SHP77 treated with DMSO at 0.1 percent for 48 hours (cell line): ENCODE results near the gene UCP2.

Experiments used
- DNase-seq: peaks from one replicate; lab custom pipeline; 2025; lab: John Stamatoyannopoulos, UW

UCP2 gene

GRCh38 chr11:74010306-74011300 is 28.0 kb upstream of the UCP2 start:
- no peak for DNase-seq

GRCh38 chr11:74009675-74010305 is 27.1 kb upstream of the UCP2 start:
- no peak for DNase-seq

- DNase-seq, result no peak
Observed at GRCh38 chr11:74009230-74009547, 26.5 kb upstream of the UCP2 start.

DNA sequence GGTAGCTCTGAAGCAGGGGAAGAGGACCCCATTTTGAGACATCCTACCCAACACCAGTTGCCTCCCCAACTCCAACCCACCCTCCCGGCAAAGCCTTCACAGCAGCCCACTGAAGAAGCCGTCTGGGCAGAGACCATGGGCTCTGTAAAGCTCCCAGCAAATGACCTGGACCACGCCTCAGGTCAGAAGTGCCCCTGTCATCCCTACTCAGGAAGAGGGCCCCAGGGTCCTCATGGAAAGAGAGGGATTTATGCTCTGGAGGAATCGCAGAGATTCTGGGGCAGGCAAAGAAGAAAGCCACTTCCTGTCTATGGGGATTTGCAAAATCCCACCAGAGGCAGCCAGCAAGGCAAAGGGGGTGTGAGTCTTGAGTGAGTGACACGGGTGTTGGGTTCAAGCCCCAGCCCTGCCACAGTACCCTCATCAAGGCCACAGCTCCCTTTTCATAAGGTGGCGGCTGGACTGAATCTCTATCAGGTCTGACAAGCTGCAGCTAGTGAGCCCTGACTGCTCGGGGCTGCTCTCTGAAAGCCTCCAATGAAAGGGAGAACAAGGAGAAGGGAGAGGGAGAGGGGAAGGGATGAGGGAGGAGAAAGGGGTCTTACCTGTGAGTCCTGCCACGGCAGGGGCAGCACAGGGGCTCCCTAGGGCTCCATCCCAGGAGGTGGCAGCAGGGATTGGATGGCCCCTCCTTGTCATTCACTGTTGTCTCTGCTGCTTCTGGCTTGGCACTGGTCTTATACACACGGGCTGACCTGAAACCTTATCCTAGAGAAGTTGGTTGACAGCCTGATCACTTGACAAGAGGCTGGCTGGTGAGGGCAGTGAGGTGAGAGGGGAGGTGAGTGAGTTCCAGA is 26.0 kb upstream of the UCP2 start, which contains the start of gene UCP3:
TSS of gene UCP3 (minus strand) at position 713 of the 857 bp plus-strand sequence. CDS start 2,043 bp downstream, outside the sequence.
- DNase-seq, result no peak

- no peak for DNase-seq
Observed at GRCh38 chr11:74007691-74008372, 25.2 kb upstream of the UCP2 start.

DNA sequence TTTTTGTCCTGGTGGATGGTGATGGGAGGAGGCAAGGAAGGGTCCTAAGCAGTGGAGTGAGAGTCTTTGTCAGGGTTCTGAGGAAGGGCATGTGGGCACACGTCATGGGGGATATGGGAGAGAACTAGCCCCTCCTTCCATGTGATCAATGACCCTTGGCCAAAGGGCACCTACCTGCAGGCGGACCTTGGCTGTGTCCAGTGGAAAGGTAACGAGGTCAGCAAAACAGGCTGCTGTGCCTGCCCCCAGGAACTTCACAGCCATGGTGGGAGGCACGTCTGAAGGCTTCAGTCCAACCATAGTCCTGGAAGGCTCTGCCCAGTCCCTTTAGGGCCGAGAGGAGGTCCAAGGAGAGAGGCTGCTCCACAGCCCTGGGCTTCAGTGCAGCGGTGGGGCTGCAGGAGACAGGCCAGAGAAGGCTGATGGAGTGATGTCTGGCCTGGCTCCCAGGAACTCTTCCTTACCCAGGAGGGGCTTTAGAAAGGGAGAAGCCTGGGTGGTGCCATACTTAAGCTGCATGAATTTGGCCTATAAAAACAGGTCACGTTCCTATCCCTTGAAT is 24.2 kb upstream of the UCP2 start:
- no peak for DNase-seq

DNA sequence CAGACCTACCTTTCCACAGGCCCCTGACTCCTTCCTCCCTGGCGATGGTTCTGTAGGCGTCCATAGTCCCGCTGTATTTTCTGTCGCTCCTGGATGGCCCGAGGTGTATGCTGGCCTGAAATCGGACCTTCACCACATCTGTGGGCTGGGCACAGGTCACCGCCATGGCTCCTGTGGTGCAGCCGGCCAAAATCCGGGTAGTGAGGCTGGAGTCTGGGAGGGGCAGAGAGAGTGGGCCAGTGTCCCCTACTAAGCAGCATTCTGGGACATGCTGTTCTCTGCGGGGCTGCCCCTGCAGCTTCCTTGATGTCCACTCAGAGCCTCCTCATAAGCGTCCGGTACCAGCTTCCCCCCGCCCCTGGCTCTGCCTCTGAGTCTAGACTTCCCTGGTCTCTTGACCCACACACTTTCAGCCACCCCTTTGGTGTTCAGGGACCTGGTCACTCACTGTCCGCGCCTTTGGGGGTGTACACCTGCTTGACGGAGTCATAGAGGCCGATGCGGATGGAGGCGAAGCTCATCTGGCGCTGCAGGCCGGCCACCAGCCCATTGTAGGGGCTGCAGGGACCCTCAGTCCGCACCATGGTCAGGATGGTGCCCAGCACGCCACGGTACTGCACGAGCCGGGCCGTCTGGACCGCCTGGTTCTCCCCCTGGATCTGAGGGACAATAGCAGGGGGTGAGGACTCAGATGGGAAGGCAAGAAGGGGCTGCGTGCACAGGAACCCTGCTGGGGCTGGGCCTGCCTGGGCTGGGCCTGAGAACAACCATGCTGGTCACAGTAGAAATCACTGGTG is 23.3 kb upstream of the UCP2 start:
- DNase-seq, result no peak

GRCh38 chr11:74004759-74005615 is 22.3 kb upstream of the UCP2 start:
- no peak for DNase-seq

DNA sequence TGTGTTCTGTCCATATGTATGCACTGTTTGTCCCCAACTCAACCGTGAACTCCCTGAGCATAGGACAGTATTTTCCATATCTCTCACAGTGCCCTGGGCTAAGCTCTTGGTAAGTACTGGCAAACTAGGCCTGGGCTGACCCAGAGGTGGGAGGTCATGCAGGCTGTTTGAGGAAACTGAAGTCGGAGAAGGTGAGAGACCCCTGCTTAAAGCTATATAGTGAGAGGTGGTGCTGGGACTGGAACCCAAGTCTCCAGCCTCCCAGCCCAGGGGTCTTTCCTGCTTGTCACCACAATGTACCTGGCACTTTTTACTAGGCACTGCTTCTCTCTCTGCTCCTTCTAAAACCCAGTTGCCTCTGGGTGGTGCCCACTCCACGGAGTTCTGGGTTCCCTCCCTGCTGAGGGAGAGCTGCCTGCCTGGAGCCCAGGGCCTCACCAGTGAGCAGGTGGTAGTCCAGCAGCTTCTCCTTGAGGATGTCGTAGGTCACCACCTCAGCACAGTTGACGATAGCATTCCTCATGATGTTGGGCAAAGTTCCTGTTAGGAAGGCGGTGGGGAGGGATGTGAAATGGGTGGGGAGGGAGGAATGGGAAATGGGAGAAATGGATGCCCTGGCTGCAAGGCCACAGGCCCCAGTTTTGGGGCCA is 21.5 kb upstream of the UCP2 start:
- no peak for DNase-seq

DNA sequence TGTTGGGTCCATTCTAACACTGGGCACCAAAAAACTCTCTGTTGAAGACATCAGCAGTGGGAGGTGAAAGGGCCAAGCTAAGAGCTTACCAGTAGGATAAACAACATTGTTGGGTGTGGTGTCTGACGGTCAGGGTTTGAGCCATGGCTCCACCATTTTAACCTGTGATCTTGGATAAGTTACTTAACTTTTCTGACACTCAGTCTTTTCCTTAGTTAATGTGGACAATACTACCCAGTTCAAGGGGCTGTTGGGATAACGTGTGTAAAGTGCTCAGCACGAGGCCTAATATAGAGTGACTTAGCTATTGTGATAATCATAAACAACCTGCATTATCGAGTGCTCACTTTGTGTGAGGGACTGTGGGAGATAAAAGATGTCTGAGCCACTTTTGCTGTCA is 20.2 kb upstream of the UCP2 start:
- no peak for DNase-seq

DNA sequence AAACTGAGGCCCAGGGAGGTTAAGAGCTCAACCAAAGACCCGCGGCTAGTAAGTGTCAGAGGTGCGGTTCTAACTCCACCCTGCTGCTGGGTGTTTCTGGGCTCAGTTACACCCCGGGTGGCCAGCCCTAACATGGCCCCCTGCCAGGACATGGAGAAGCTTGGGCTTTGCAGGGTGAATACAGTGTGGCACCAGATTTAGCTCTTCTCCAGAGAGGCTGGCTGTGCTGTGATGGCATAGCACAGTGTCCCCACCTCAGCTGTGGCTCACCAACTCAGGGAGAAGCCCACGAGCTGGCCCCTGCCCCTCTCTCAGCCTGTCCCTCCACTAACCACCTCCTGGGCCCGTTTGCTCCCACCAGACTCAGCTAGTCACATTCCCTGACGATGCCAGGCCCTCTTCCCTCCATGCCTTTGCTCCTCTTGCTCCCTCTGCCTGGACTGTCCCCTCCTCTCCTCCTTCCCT is 19.2 kb upstream of the UCP2 start:
- no peak for DNase-seq

DNA sequence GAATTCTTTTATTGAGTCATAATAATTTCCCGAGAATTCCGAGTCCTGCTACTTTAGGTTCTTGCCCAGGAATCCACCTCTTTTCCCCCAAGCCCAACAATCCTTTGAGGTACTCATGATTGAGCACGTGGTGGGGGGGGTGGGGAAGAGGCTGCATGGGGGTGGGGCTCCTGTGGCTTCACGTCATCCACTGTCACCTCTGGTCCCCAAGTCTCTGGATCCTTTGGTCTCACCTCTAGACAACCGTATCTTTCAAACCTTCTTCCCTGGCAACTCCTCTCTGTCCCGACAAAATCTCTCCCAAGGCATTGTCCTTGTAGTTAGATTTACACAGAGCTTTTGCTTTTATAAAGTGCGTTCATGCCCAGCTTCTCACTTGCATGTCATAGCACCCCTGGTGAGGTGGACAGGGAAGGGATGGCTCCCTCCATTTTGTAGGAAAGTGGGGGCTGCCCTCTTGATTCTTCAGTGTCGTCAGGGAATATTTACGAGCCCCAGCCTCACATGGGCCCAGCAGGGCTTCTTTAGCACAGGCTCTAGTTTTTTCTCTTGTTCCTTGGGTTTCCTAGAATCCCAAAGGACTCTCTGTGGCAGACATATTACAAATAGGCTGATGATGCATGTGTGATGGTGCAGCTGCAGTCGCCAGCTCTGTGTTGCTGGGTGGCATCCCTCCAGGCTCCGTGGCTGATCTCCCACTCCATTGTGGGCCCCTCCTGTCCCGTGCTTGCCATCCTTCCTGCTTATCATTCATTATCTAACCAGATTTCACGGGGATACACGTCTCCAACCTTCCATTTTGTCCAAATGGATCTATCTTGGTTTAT is 17.9 kb upstream of the UCP2 start:
- no peak for DNase-seq

GRCh38 chr11:73999581-74000306 is 17.1 kb upstream of the UCP2 start:
- peak; percentile 92 for DNase-seq

DNA sequence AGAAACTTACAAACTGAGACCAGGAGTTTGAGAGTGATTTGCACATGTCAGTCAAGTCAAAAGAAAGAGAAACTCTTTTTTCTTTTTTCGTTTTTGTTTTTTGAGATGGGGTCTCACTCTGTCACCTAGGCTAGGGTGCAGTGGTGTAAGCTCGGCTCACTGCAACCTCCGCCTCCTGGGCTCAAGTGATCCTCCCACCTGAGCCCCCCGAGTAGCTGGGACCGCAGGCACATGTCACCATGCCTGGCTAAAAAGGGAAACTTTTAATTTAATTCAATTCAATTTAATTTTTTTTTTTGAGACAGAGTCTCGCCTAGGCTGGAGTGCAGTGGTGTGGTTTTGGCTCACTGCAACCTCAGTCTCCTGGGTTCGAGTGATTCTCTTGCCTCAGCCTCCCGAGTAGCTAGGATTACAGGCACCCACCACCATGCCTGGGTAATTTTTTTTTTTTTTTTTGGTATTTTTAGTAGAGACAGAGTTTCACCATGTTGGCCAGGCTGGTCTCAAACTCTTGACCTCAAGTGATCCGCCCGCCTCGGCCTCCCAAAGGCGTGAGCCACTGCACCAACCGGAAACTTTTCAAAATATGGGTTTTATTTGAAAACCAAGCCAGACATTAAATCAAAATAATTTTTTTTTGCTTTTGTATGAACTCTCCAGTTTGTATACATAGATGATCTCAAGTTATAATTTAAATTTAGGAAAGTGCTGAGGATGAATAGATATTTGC is 16.4 kb upstream of the UCP2 start:
- DNase-seq, result no peak

- no peak for DNase-seq
Observed at GRCh38 chr11:73997120-73997770, 14.6 kb upstream of the UCP2 start.

DNA sequence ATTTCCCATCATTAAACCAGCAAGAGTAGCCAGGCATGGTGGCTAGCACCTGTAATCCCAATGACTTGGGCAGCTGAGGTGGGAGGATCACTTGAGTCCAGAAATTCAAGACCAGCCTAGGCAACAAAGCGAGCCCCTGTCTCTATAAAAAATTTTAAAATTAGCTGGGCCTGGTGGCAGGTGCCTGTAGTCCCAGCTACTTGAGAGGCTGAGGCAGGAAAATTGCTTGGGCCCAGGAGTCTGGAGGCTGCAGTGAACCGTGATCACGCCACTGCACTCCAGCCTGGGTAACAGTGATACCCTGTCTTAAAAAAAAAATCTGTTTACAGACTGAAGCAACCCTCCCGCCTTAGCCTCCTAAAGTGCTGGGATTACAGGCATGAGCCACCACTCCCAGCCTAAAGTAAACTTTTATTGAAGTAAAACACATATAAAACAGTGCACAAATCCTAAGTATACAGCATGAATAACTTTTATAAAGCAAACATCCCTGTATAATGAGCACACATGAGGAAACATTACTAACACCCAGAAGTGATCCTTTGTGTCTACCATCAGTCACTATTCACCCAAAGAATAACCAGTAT is 13.6 kb upstream of the UCP2 start:
- DNase-seq, result no peak
